HepG2 (cell line): ENCODE data around the gene ZMYND19. TPM values are rescaled to one million over a fixed set of nuclear protein-coding genes. Genes with fewer than 3 reads are reported as not detected.
A peak's percentile ranks its signal among the peaks of the same experiment; 100 is the strongest.
"Not testable (repeated sequence)": the region's sequence is repeated elsewhere in the genome, so short reads cannot be mapped to it uniquely, and the experiment has no call there.

Source experiments
- ATAC-seq: fragments of 200-7000 bp; cut with Tn5 transposase; 3 replicates; pipeline ENCODE4 v1.9.1; 2020; ENCODE audit warnings: mild to moderate bottlenecking, moderate library complexity
- BruUV-seq: library from RNA; stranded (reverse); fragments of 400-500 nt; replicated peaks from 2 replicates; lab custom pipeline; 2021; lab: Mats Ljungman, UMichigan
- CTCF ChIA-PET: fragments of 300-600 bp; formaldehyde crosslinking; extraction: SDS; loops from one replicate; lab custom pipeline; 2021; ENCODE audit warnings: low total read pairs, inconsistent platforms, low intra/inter-chr PET ratio; lab: Yijun Ruan, JAX
- POLR2A ChIA-PET: fragments of 350-600 bp; sonication (Branson Sonifier 250); formaldehyde crosslinking; loops from one replicate; lab custom pipeline; 2020; ENCODE audit warnings: antibody characterized with exemption, inconsistent platforms; lab: Yijun Ruan, JAX
- DNase-seq: peaks from one replicate; pipeline ENCODE4 v3.0.0-alpha.2; 2015; ENCODE audit warnings: low spot score
- FAIRE-seq: peaks from 3 replicates; lab custom pipeline; 2011; peaks lifted over from hg19 to GRCh38; lab: Jason Lieb, UNC
- H2AFZ ChIP-seq: one replicate; pipeline ENCODE4 v1.6.1; 2011; ENCODE audit warnings: low read length, inconsistent platforms
- H3K27ac ChIP-seq: fragments of 300-600 bp; 3 replicates; pipeline ENCODE4 v1.8.0; 2011; ENCODE audit warnings: mixed run types, mild to moderate bottlenecking, mixed read lengths, low read length, inconsistent platforms; ENCODE audit not compliant: insufficient read depth; ENCODE audit errors: extremely low read length
- H3K27me3 ChIP-seq, 2 experiments: fragments of 200-600 bp in 1 of 2; 2 replicates in 1 of 2; 3 replicates in 1 of 2; pipeline versions ENCODE4 v1.6.0 to v1.8.0; 2011; ENCODE audit warnings: low read length in 2 of 2, mild to moderate bottlenecking in 2 of 2, moderate library complexity in 2 of 2, inconsistent platforms in 1 of 2; ENCODE audit not compliant: insufficient read depth in 2 of 2, control insufficient read depth in 1 of 2
- H3K36me3 ChIP-seq, 2 experiments: fragments of 200-600 bp in 1 of 2; replicated peaks in 1 of 2; 2 replicates in 1 of 2; 3 replicates in 1 of 2; pipeline versions ENCODE4 v1.5.1 to v1.8.0; 2011; ENCODE audit warnings: low read length in 2 of 2, inconsistent platforms in 1 of 2; ENCODE audit not compliant: insufficient read depth in 2 of 2, control insufficient read depth in 1 of 2
- H3K4me1 ChIP-seq: 2 replicates; pipeline ENCODE4 v1.5.1; 2012; ENCODE audit warnings: low read length, inconsistent platforms; ENCODE audit not compliant: insufficient read depth
- H3K4me2 ChIP-seq: 2 replicates; pipeline ENCODE4 v1.6.0; 2011; ENCODE audit warnings: low read depth, low read length, inconsistent platforms
- H3K4me3 ChIP-seq, 3 experiments: fragments of 200-600 bp in 1 of 3; sonication (generic), shearing (Covaris generic) in 1 of 3; replicated peaks in 1 of 3; 2 replicates each; pipeline ENCODE4 v1.5.1; 2011 to 2016; ENCODE audit warnings: low read length in 3 of 3, inconsistent platforms in 2 of 3, low read depth in 2 of 3, mild to moderate bottlenecking in 2 of 3, control low read depth in 1 of 3, mixed read lengths in 1 of 3; ENCODE audit not compliant: insufficient read depth in 1 of 3
- H3K79me2 ChIP-seq: one replicate; pipeline ENCODE4 v1.6.1; 2011; ENCODE audit warnings: low read length, inconsistent platforms; ENCODE audit not compliant: insufficient read depth
- H3K9ac ChIP-seq: 2 replicates; pipeline ENCODE4 v1.6.0; 2011; ENCODE audit warnings: mild to moderate bottlenecking, low read depth, low read length, inconsistent platforms; ENCODE audit not compliant: insufficient read depth
- H3K9me3 ChIP-seq: 2 replicates; pipeline ENCODE4 v1.5.1; 2012; ENCODE audit warnings: mild to moderate bottlenecking, low read length
- H4K20me1 ChIP-seq: 2 replicates; pipeline ENCODE4 v1.6.0; 2011; ENCODE audit warnings: inconsistent platforms, mild to moderate bottlenecking, low read length, moderate library complexity; ENCODE audit not compliant: insufficient read depth
- DDIT3 ChIP-seq: sonication (generic); formaldehyde crosslinking; IDR thresholded peaks from 2 replicates; pipeline ENCODE4 v1.4.0; 2020; ENCODE audit warnings: mild to moderate bottlenecking, missing genetic modification reagents
- WGBS: methylation state at CpG from one replicate; pipeline ENCODE4 v1.1.6; 2017; ENCODE audit warnings: low lambda C conversion rate; 5-methylcytosine and 5-hydroxymethylcytosine counted together
- in situ Hi-C: cut with HindIII; loops from 2 replicates; pipeline ENCODE4 v1.10.0; 2017; ENCODE audit warnings: low pct_unique_long_range_greater_than_20kb; ENCODE audit not compliant: extremely low pct_ligation_motif_present
- intact Hi-C: fragments of 100-400 bp; cut with micrococcal nuclease; formaldehyde crosslinking; loops from one replicate; pipeline ENCODE4 v1.10.0; 2022; ENCODE audit not compliant: unreplicated experiment
- polyA plus RNA-seq, 8 experiments: library from polyadenylated mRNA; depleted of rRNA in 3 of 8; stranded (reverse) in 7 of 8; unstranded in 1 of 8; fragments of >200 nt; fragmentation: Illumina TruSeq in 4 of 8; extraction: Trizol in 4 of 8; gene quantifications; 2 replicates each; pipeline versions ENCODE4 v1.2.1 to v1.2.3, GENCODE V29; 2011 to 2016; ENCODE audit warnings: low read depth in 4 of 8, missing spikeins in 1 of 8, mixed read lengths in 1 of 8; ENCODE audit not compliant: insufficient read depth in 1 of 8
- total RNA-seq, 5 experiments: library from RNA; depleted of rRNA; stranded (reverse); fragments of >200 nt; fragmentation: Illumina TruSeq; extraction: Trizol; gene quantifications; 2 replicates each; pipeline ENCODE4 v1.2.3, GENCODE V29; 2016; ENCODE audit warnings: low read depth in 1 of 5
- TF ChIP-seq, protein P1 (sequence below): sonication (generic); formaldehyde crosslinking; IDR thresholded peaks from 2 replicates; pipeline ENCODE4 v1.5.0; 2020; ENCODE audit warnings: mild to moderate bottlenecking, missing genetic modification reagents

Gene ZMYND19
- total and polyA plus RNA-seq, 2 of the 13 experiments (the other 11 are each of a cell fraction or from before 2014, with no cell fraction given) = 21.3 to 38.7 TPM

DNA sequence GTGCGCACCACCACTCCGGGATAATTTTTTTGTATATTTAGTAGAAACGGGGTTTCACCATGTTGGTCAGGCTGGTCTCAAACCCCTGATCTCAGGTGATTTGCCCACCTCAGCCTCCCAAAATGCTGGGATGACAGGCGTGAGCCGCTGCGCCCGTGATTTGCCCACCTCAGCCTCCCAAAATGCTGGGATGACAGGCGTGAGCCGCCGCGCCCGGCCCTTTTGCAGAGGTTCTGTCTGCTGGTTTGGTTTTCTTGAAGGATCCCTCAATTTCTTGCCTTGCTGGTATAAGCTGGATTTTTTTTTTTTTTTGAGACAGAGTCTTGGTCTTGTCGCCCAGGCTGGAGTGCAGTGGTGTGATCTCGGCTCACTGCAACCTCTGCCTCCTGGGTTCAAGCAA, 37.1 kb upstream of the ZMYND19 start:
- DNase-seq, H2AFZ ChIP-seq, H3K4me3 ChIP-seq, H3K4me2 ChIP-seq, H3K27ac ChIP-seq, H3K27me3 ChIP-seq, H3K36me3 ChIP-seq, in situ Hi-C loops, FAIRE-seq, CTCF ChIA-PET, H3K9ac ChIP-seq, H3K9me3 ChIP-seq, BruUV-seq, ATAC-seq, intact Hi-C loops: not testable (repeated sequence)
- peaks cover 24% of the 10 kb centered on the region; the same call in 1 of the 2 replicates for H4K20me1 ChIP-seq
- H3K79me2 ChIP-seq = peaks cover 86% of the 10 kb centered on the region
- POLR2A ChIA-PET = interaction anchor here (1.3 kb wide), 1 partner anchor 9 kb away, joined by 5 read pairs; the partner anchor contains the start of gene EHMT1
- peaks cover 35% of the 10 kb centered on the region for H3K4me1 ChIP-seq
- 95% methylated on average over 14 of the region's 14 CpGs for WGBS

DNA sequence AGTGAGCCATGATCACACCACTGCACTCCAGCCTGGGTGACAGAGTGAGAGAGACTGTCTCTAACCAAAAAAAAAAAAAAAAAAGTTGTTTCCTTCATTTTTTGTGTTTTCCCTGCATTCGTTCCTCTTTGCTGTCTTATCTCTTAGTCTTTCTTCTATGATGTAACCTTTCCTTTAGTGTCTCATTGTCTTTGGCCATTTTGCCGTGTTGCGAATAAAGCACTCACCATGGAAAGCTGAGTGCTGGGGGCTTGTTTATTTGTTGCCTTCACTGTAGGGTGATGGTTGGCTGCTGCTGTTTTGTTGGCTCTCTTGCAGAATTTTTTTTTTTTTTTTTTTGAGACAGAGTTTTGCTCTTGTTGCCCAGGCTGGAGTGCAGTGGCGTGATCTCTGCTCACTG, 36.2 kb upstream of the ZMYND19 start:
- H3K4me3 ChIP-seq = no peak overlapping the region
- H4K20me1 ChIP-seq = peaks cover 17% of the 10 kb centered on the region; the same call in 1 of the 2 replicates
- ATAC-seq (no peak), FAIRE-seq (no peak), DNase-seq (no peak)
- POLR2A ChIA-PET = no interaction called here
- 97% methylated on average over 4 of the region's 4 CpGs for WGBS
- no peak overlapping the region for H3K27ac ChIP-seq
- peaks cover 83% of the 10 kb centered on the region for H3K79me2 ChIP-seq
- no peak overlapping the region for H3K4me2 ChIP-seq
- in situ Hi-C loops (no loop called here), intact Hi-C loops (no loop called here)
- BruUV-seq = no TSS peak
- CTCF ChIA-PET = no interaction called here
- peaks cover 28% of the 10 kb centered on the region for H3K4me1 ChIP-seq
- no peaks in the 10 kb centered on the region; a peak in 2 of 5 replicates for H3K36me3 ChIP-seq
- no peak overlapping the region for H3K9ac ChIP-seq
- TF ChIP-seq, protein P1, sequence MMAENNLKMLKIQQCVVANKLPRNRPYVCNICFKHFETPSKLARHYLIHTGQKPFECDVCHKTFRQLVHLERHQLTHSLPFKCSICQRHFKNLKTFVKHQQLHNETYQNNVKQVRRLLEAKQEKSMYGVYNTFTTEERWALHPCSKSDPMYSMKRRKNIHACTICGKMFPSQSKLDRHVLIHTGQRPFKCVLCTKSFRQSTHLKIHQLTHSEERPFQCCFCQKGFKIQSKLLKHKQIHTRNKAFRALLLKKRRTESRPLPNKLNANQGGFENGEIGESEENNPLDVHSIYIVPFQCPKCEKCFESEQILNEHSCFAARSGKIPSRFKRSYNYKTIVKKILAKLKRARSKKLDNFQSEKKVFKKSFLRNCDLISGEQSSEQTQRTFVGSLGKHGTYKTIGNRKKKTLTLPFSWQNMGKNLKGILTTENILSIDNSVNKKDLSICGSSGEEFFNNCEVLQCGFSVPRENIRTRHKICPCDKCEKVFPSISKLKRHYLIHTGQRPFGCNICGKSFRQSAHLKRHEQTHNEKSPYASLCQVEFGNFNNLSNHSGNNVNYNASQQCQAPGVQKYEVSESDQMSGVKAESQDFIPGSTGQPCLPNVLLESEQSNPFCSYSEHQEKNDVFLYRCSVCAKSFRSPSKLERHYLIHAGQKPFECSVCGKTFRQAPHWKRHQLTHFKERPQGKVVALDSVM (CRISPR knock-in tag) = peak; percentile 42; the same call in 1 of the 2 replicates
- TF ChIP-seq DDIT3 (CRISPR knock-in tag) = no peak
- no peaks in the 10 kb centered on the region for H3K9me3 ChIP-seq
- no peak overlapping the region for H2AFZ ChIP-seq
- H3K27me3 ChIP-seq = no peaks in the 10 kb centered on the region

GRCh38 chr9:137622211-137622610, 31.9 kb upstream of the ZMYND19 start:
- ATAC-seq, H3K9ac ChIP-seq, BruUV-seq, FAIRE-seq, H3K9me3 ChIP-seq, in situ Hi-C loops, H3K4me3 ChIP-seq, DNase-seq, H3K4me2 ChIP-seq, CTCF ChIA-PET, H2AFZ ChIP-seq, H3K27me3 ChIP-seq, H3K27ac ChIP-seq, H3K36me3 ChIP-seq: not testable (repeated sequence)
- peaks cover 27% of the 10 kb centered on the region for H3K4me1 ChIP-seq
- peaks cover 83% of the 10 kb centered on the region for H3K79me2 ChIP-seq
- intact Hi-C loops = loop anchor here (5.0 kb wide), 1 partner anchor 40 kb away; no protein-coding TSS in a partner anchor
- WGBS = 93% methylated on average over 8 of the region's 8 CpGs
- peaks cover 14% of the 10 kb centered on the region for H4K20me1 ChIP-seq
- POLR2A ChIA-PET = interaction anchor here (0.9 kb wide), 1 partner anchor 45 kb away, joined by 3 read pairs; no protein-coding TSS in a partner anchor
